Transverse colon (tissue), 4 donors: ENCODE measurements around the gene PKIG. TPM values are rescaled to one million over a fixed set of nuclear protein-coding genes. Genes with fewer than 3 reads are reported as not detected.
A peak's percentile ranks its signal among the peaks of the same experiment; 100 is the strongest.

Experiments
- DNase-seq: peaks from one replicate; pipeline ENCODE4 v3.0.0-alpha.2; 2019
- H3K27ac ChIP-seq, 4 donors: fragments of 200-600 bp; sonication (generic); 2 replicates each; pipeline ENCODE4 v1.5.1; 2016 to 2018; ENCODE audit warnings: inconsistent platforms in 4 of 4
- H3K27me3 ChIP-seq: fragments of 200-600 bp; sonication (generic); 2 replicates; pipeline ENCODE4 v1.5.1; 2017; ENCODE audit warnings: inconsistent platforms
- H3K36me3 ChIP-seq, 4 donors: fragments of 200-600 bp; sonication (generic); 2 replicates each; pipeline ENCODE4 v1.5.1; 2017 to 2019; ENCODE audit warnings: inconsistent platforms in 4 of 4
- H3K4me1 ChIP-seq, 4 donors: fragments of 200-600 bp; sonication (generic); 2 replicates each; pipeline ENCODE4 v1.5.1; 2017 to 2020; ENCODE audit warnings: inconsistent platforms in 4 of 4
- H3K4me3 ChIP-seq, 4 donors: fragments of 200-600 bp; sonication (generic); 1 replicate in 1 of 4; 2 replicates in 3 of 4; pipeline versions ENCODE4 v1.5.1 to v1.6.1; 2017 to 2019; ENCODE audit warnings: inconsistent platforms in 4 of 4
- H3K9me3 ChIP-seq, 2 donors: fragments of 200-600 bp; sonication (generic); 2 replicates each; pipeline ENCODE4 v1.5.1; 2017 to 2019; ENCODE audit warnings: inconsistent platforms in 2 of 2
- EP300 ChIP-seq: sonication (generic); formaldehyde crosslinking; IDR thresholded peaks from one replicate; pipeline ENCODE4 v1.6.1; 2017; ENCODE audit warnings: antibody characterized with exemption, low read depth
- POLR2A ChIP-seq: fragments of 450-650 bp; IDR thresholded peaks from one replicate; pipeline ENCODE4 v1.6.1; 2016; ENCODE audit warnings: antibody characterized with exemption, mild to moderate bottlenecking, moderate library complexity
- POLR2AphosphoS5 ChIP-seq, 3 donors: sonication (generic); formaldehyde crosslinking; IDR thresholded peaks; one replicate each; pipeline ENCODE4 v1.6.1; 2016; ENCODE audit warnings: antibody characterized with exemption in 3 of 3
- WGBS, 2 donors: methylation state at CpG; one replicate each; pipeline ENCODE4 v1.1.5; 2018; ENCODE audit warnings: low coverage in 1 of 2; 5-methylcytosine and 5-hydroxymethylcytosine counted together
- in situ Hi-C, 4 donors: fragments of 200-750 bp; cut with MboI; loops; one replicate each; pipeline versions ENCODE4 v1.15.0 to v1.15.1; 2017; ENCODE audit warnings: low sequenced_read_pairs in 3 of 4, low pct_ligation_motif_present in 1 of 4, low pct_unique_long_range_greater_than_20kb in 1 of 4
- intact Hi-C: fragments of 100-400 bp; cut with DNase I; formaldehyde crosslinking; loops from one replicate; pipeline ENCODE4 v1.15.1; 2023; ENCODE audit warnings: low total_unique reads
- total RNA-seq, 4 donors: library from RNA; depleted of rRNA; stranded (reverse); fragments of >200 nt; gene quantifications; one replicate each; pipeline ENCODE4 v1.1.0, GENCODE V29; 2016
- TF ChIP-seq, protein P1 (sequence below), 5 experiments: fragments of 200-600 bp in 3 of 5; fragments of 450-650 bp in 2 of 5; sonication (generic) in 3 of 5; IDR thresholded peaks; 1 replicate in 2 of 5; 2 replicates in 3 of 5; pipeline ENCODE4 v1.5.1; 2016 to 2017; ENCODE audit warnings: antibody characterized with exemption in 5 of 5, inconsistent platforms in 3 of 5, mild to moderate bottlenecking in 2 of 5, moderate library complexity in 1 of 5

PKIG gene
- total RNA-seq, 4 donors from 2014 or later = 40.8 to 106 (median 80.4) TPM

DNA sequence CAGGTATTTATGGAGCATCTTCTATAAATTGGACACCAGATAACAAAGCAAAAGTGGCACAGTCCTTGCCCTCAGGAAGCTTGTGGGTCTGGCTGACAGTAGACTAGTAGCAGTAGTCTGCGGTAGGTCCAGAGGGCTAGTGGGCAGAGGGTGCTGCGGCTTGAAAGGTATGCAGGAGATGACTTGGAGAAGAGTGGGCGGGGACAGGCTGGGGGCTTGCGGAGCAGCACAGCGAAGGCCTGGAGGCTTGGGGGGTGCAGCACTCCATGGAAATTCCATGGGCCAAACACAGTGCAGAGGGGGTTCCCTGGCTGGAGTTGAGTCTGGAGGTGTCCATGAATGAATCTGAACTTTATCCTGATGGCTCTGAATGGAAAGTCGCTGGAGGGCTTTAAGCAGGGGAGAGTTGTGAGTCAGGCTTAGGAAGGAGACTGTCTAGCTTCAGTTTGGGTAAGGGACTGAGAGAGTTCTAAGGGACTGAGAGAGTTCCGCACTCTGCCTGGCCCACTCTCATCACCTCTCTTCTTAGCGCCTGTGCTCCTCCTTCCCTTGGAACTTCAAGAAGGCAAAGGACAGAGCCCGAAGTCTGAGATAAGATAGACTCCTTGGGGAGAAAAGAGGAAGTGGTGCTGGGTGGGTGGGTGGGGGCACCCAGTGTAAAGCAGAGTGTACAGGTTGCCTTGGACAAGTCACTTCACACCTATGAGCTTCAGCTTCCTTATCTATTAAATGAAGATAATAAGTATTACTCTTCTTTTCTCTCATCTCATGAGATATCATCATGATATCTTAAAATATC lies 8.8 kb downstream of the PKIG start:
- Histone ChIP-seq H3K36me3 (no peaks in the 10 kb centered on the region), H3K4me1 (peaks cover 9 to 37% (median 22%) of the 10 kb centered on the region in 4 donors), H3K9me3 (no peaks in the 10 kb centered on the region), H3K4me3 (no peak overlapping the region), H3K27me3 (no peaks in the 10 kb centered on the region), H3K27ac (no peak overlapping the region)
- no peak for TF ChIP-seq POLR2AphosphoS5 (IDR thresholded peaks at IDR 0.05)
- TF ChIP-seq, protein P1, sequence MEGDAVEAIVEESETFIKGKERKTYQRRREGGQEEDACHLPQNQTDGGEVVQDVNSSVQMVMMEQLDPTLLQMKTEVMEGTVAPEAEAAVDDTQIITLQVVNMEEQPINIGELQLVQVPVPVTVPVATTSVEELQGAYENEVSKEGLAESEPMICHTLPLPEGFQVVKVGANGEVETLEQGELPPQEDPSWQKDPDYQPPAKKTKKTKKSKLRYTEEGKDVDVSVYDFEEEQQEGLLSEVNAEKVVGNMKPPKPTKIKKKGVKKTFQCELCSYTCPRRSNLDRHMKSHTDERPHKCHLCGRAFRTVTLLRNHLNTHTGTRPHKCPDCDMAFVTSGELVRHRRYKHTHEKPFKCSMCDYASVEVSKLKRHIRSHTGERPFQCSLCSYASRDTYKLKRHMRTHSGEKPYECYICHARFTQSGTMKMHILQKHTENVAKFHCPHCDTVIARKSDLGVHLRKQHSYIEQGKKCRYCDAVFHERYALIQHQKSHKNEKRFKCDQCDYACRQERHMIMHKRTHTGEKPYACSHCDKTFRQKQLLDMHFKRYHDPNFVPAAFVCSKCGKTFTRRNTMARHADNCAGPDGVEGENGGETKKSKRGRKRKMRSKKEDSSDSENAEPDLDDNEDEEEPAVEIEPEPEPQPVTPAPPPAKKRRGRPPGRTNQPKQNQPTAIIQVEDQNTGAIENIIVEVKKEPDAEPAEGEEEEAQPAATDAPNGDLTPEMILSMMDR (IDR thresholded peaks at IDR 0.05) = no peak
- no peak for TF ChIP-seq POLR2A
- TF ChIP-seq EP300 = no peak
- intact Hi-C loops = no loop called here
- in situ Hi-C loops = no loop called here
- no peak for DNase-seq
- WGBS, 2 donors = 89 to 100% methylated on average over 3 to 9 of the region's 9 CpGs

DNA sequence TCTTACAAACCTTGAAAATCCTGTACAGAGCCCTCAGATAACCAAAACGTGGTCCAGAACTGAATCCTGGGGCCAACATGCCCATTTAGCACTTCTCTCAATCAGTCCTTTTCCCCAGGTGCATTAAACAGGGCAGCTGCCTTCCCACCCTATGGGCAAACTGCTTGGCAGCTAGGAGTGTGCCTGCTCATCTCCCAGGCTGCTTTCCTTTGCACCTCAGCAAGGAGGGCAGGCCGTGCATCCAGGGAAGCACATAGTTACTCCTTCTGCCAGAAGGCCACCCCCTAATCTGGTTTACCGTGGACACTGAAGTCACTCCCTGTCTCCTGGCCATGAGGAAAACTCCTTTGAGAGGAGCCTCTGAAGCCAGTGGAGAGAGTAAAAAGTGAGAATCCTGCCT lies 10.0 kb downstream of the PKIG start:
- no peaks in the 10 kb centered on the region for H3K36me3 ChIP-seq
- no peaks in the 10 kb centered on the region for H3K9me3 ChIP-seq
- intact Hi-C loops = no loop called here
- 60 to 87% methylated on average over 1 to 3 of the region's 3 CpGs for WGBS, 2 donors
- no peak for DNase-seq
- no peak overlapping the region for H3K4me3 ChIP-seq
- no peak overlapping the region for H3K27ac ChIP-seq
- in situ Hi-C loops = no loop called here
- H3K4me1 ChIP-seq = peaks cover 1 to 33% (median 14%) of the 10 kb centered on the region in 4 donors
- no peaks in the 10 kb centered on the region for H3K27me3 ChIP-seq
- TF ChIP-seq EP300 (no peak), POLR2AphosphoS5 (IDR thresholded peaks at IDR 0.05) (no peak), POLR2A (no peak)
- TF ChIP-seq, protein P1 (IDR thresholded peaks at IDR 0.05) = no peak

DNA sequence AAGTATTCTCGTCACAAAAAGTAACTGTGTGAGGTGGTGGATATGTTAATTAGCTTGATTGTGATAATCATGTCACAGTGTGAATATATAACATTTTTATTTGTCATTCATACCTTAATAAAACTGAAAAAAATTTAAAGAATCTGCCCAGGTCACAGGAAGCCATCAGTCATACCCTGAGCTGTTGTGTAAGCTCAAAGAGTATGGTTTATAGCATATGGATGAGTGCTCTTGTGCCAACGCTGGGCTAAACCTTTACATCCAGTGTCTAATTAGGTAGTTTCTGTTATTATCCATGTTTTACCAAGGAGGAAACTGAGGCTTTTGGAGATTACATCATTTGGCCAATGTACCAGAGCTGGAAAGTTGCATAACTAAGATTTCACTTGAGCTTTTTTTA lies 11.4 kb downstream of the PKIG start:
- H3K9me3 ChIP-seq = no peaks in the 10 kb centered on the region
- in situ Hi-C loops (no loop called here), intact Hi-C loops (no loop called here)
- no peaks in the 10 kb centered on the region for H3K36me3 ChIP-seq
- H3K4me3 ChIP-seq = no peak overlapping the region
- no peak for DNase-seq
- H3K4me1 ChIP-seq = peaks cover 13 to 45% (median 21%) of the 10 kb centered on the region in 4 donors
- peak overlapping the region; percentile 47 to 56 (median 50) for H3K27ac ChIP-seq
- 57 to 66% methylated on average over 2 of the region's 2 CpGs for WGBS, 2 donors
- H3K27me3 ChIP-seq = no peaks in the 10 kb centered on the region
- TF ChIP-seq, protein P1 (IDR thresholded peaks at IDR 0.05) = no peak
- TF ChIP-seq POLR2A (no peak), EP300 (no peak), POLR2AphosphoS5 (IDR thresholded peaks at IDR 0.05) (no peak)

DNA sequence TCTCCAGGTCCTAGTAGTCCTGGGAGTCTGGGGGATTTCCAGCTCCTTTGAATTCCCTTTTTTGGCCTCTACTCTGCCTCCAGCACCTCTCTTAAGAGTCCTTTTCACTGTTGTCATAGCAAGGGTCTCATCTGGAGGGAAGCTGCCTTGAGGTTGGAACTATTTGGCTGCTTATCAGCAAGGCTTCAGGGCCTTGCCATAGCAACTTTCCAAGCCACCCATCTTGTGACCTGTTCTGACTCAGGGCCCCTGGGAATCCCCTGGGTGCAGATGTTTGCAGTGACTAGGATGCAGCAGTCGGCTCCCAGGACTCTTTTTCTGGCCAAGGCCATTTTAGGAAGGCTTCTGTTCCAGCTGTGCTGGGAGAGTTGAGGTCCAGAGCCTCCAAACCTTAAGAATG lies 12.4 kb downstream of the PKIG start:
- in situ Hi-C loops = no loop called here
- DNase-seq = no peak
- no peak overlapping the region for H3K4me3 ChIP-seq
- intact Hi-C loops = no loop called here
- no peaks in the 10 kb centered on the region for H3K9me3 ChIP-seq
- WGBS, 2 donors = 25% methylated on average over 1 of the region's 1 CpG; no CpG with 5 or more reads in 1 of the 2 donors
- no peaks in the 10 kb centered on the region for H3K27me3 ChIP-seq
- peak overlapping the region; percentile 47 to 56 (median 50) for H3K27ac ChIP-seq
- TF ChIP-seq EP300 (no peak), POLR2A (no peak), POLR2AphosphoS5 (IDR thresholded peaks at IDR 0.05) (no peak)
- TF ChIP-seq, protein P1 (IDR thresholded peaks at IDR 0.05) = no peak
- H3K4me1 ChIP-seq = peaks cover 23 to 51% (median 28%) of the 10 kb centered on the region in 4 donors
- no peaks in the 10 kb centered on the region for H3K36me3 ChIP-seq
